ENCODE measurements around the gene PHLDA3. TPM values are rescaled to one million over a fixed set of nuclear protein-coding genes. Genes with fewer than 3 reads are reported as not detected.
"Not testable (repeated sequence)": the region's sequence is repeated elsewhere in the genome, so short reads cannot be mapped to it uniquely, and the experiment has no call there.

Gene PHLDA3
- total and polyA plus RNA-seq, 4 donors = 14.4 to 82.7 (median 49.0) TPM

DNA sequence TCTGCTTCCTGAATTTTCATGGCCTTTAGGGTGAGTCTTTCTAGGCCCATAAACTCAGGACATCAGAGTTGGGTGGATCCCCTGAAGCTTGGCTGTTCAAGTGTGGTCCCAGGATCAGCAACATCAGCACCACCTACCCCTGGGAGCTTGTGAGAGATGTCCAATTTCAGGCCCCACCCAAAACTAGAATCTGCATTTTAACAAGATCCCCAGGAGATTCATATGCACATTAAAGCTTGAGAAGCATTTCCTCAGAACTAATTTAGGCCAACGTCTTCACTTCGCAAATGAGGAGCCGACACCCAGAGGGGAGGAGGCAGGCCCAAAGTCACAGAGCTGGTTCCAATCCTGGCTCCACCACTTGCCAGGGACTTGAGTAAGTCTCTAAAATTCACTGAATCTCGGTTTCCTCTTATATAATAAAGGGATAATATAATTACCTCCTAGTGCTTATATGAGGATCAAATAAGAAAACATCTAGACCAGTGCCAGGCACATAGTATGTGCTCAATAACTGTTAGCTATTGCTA lies 10.3 kb upstream of the PHLDA3 start:
- Histone ChIP-seq H3K36me3 (ENCODE audit: control insufficient read depth, insufficient read depth, low read length) (peaks cover 13% of the 10 kb centered on the region), H3K27ac (ENCODE audit: low read depth, low read length) (no peak overlapping the region), H3K9me3 (ENCODE audit: control insufficient read depth, insufficient read depth, low read length) (no peaks in the 10 kb centered on the region), H3K4me3 (ENCODE audit: low read depth, low read length) (no peak overlapping the region), H3K27me3 (ENCODE audit: control insufficient read depth, insufficient read depth, low read length) (peaks cover 28% of the 10 kb centered on the region), H3K4me1 (ENCODE audit: control insufficient read depth, insufficient read depth, low read length) (peaks cover 30% of the 10 kb centered on the region)
- WGBS (ENCODE audit: insufficient coverage) = 80% methylated on average over 1 of the region's 4 CpGs
- DNase-seq (ENCODE audit: low read depth in 4 of 6, low spot score in 6 of 6) = no peak

DNA sequence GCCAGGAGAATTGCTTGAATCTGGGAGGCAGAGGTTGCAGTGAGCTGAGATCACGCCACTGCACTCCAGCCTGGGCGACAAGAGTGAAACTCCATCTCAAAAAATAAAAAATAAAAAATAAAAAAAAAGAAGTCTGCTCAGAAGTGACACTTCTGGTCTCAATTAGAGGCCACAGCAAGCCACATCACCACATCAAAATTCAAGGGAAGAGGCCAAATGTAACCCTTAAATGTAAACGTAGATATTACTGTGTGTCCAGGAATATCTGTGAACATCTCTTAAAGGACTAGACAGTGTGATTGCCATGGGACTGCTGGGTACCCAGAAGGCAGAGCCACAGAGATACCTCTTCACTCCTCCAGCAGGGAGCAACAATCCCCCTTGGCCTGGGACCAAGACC lies 9.7 kb upstream of the PHLDA3 start:
- not testable (repeated sequence) for H3K9me3 ChIP-seq (ENCODE audit: control insufficient read depth, insufficient read depth, low read length); H3K27ac ChIP-seq (ENCODE audit: low read depth, low read length); H3K36me3 ChIP-seq (ENCODE audit: control insufficient read depth, insufficient read depth, low read length); H3K4me3 ChIP-seq (ENCODE audit: low read depth, low read length); DNase-seq (ENCODE audit: low read depth in 4 of 6, low spot score in 6 of 6)
- no CpG with 5 or more reads among the region's 3 CpGs for WGBS (ENCODE audit: insufficient coverage)
- peaks cover 30% of the 10 kb centered on the region for H3K4me1 ChIP-seq (ENCODE audit: control insufficient read depth, insufficient read depth, low read length)
- peaks cover 28% of the 10 kb centered on the region for H3K27me3 ChIP-seq (ENCODE audit: control insufficient read depth, insufficient read depth, low read length)

- Histone ChIP-seq H3K36me3 (ENCODE audit: control insufficient read depth, insufficient read depth, low read length) (no peaks in the 10 kb centered on the region), H3K27ac (ENCODE audit: low read depth, low read length) (no peak overlapping the region)
- no peak for DNase-seq (ENCODE audit: low read depth in 4 of 6, low spot score in 6 of 6)
These were observed 7.8 kb upstream of the PHLDA3 start for GRCh38 chr1:201476670-201477344.

DNA sequence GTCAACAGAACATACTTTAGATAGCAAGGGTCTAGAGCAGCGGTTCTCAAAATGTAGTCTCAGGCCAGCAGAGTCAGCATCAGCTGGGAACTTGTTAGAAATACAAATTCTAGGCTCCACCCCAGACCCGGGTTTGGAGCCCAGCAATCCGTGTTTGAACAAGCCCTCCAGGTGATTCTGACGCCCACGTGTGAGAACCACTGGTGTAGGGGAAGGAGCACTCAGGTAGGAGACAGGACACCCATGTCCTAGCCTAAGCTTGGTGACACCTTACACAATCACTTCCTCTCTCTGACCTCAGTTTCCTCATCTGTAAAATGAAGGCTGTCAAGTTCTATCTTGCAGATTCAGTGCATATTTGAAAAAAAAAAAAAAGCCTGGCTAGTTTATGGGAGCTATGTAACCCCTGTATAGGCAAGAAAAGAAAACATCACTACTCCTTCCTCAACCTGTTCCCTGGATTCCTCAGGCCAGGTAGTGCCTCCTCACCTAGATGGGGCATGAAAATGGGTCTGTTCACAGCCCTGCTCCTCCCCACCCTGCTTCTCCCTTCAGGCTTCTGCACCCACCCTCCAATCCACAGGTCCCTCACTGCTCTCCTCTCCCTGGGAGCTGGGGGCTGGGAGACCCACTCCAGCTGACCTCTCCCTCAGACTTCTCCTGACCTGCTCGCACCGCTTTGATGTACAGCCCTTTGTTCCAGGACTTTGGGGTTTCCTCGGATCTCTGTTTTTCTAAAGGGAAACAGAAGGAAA lies 7.1 kb upstream of the PHLDA3 start:
- Histone ChIP-seq H3K27me3 (ENCODE audit: control insufficient read depth, insufficient read depth, low read length) (peaks cover 17% of the 10 kb centered on the region), H3K27ac (ENCODE audit: low read depth, low read length) (no peak overlapping the region), H3K4me1 (ENCODE audit: control insufficient read depth, insufficient read depth, low read length) (peaks cover 11% of the 10 kb centered on the region), H3K36me3 (ENCODE audit: control insufficient read depth, insufficient read depth, low read length) (no peaks in the 10 kb centered on the region), H3K4me3 (ENCODE audit: low read depth, low read length) (no peak overlapping the region), H3K9me3 (ENCODE audit: control insufficient read depth, insufficient read depth, low read length) (no peaks in the 10 kb centered on the region)
- no peak for DNase-seq (ENCODE audit: low read depth in 4 of 6, low spot score in 6 of 6)
- WGBS (ENCODE audit: insufficient coverage) = 76% methylated on average over 6 of the region's 8 CpGs

More at GRCh38 chr1:201476670-201477344, 7.8 kb upstream of the PHLDA3 start:
- Histone ChIP-seq H3K4me3 (ENCODE audit: low read depth, low read length) (no peak overlapping the region), H3K9me3 (ENCODE audit: control insufficient read depth, insufficient read depth, low read length) (no peaks in the 10 kb centered on the region), H3K27me3 (ENCODE audit: control insufficient read depth, insufficient read depth, low read length) (peaks cover 24% of the 10 kb centered on the region), H3K4me1 (ENCODE audit: control insufficient read depth, insufficient read depth, low read length) (peaks cover 18% of the 10 kb centered on the region)
- 75% methylated on average over 5 of the region's 6 CpGs for WGBS (ENCODE audit: insufficient coverage)

DNA sequence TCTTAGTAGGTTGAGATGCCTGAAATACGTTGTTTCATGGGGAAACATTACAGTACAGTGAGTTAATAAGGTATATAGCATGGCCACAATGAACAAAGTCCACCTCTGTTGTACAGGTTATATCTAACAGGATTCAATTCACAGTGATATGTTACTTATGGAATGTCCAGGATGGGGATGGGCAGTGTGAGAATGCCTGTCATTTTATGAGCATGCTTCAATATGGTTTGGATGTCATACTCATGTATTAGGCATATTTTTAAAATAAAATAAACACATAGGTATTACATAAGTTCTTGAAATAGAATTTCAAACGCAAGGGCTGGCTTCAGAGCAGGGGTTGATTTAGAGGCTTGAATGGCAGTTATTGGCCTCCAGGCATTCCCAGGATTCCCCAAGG lies 6.1 kb upstream of the PHLDA3 start:
- Histone ChIP-seq H3K9me3 (ENCODE audit: control insufficient read depth, insufficient read depth, low read length) (no peaks in the 10 kb centered on the region), H3K4me3 (ENCODE audit: low read depth, low read length) (no peak overlapping the region), H3K27ac (ENCODE audit: low read depth, low read length) (no peak overlapping the region), H3K4me1 (ENCODE audit: control insufficient read depth, insufficient read depth, low read length) (peaks cover 2% of the 10 kb centered on the region), H3K27me3 (ENCODE audit: control insufficient read depth, insufficient read depth, low read length) (peaks cover 8% of the 10 kb centered on the region), H3K36me3 (ENCODE audit: control insufficient read depth, insufficient read depth, low read length) (no peaks in the 10 kb centered on the region)
- WGBS (ENCODE audit: insufficient coverage) = 83% methylated on average over 1 of the region's 2 CpGs
- DNase-seq (ENCODE audit: low read depth in 4 of 6, low spot score in 6 of 6) = no peak

- Histone ChIP-seq H3K27ac (ENCODE audit: low read depth, low read length) (no peak overlapping the region), H3K4me1 (ENCODE audit: control insufficient read depth, insufficient read depth, low read length) (peaks cover 10% of the 10 kb centered on the region), H3K4me3 (ENCODE audit: low read depth, low read length) (no peak overlapping the region), H3K27me3 (ENCODE audit: control insufficient read depth, insufficient read depth, low read length) (peaks cover 2% of the 10 kb centered on the region), H3K36me3 (ENCODE audit: control insufficient read depth, insufficient read depth, low read length) (no peaks in the 10 kb centered on the region), H3K9me3 (ENCODE audit: control insufficient read depth, insufficient read depth, low read length) (no peaks in the 10 kb centered on the region)
- 89% methylated on average over 1 of the region's 2 CpGs for WGBS (ENCODE audit: insufficient coverage)
- no peak for DNase-seq (ENCODE audit: low read depth in 4 of 6, low spot score in 6 of 6)
These were observed 4.3 kb upstream of the PHLDA3 start for GRCh38 chr1:201473296-201473695.

DNA sequence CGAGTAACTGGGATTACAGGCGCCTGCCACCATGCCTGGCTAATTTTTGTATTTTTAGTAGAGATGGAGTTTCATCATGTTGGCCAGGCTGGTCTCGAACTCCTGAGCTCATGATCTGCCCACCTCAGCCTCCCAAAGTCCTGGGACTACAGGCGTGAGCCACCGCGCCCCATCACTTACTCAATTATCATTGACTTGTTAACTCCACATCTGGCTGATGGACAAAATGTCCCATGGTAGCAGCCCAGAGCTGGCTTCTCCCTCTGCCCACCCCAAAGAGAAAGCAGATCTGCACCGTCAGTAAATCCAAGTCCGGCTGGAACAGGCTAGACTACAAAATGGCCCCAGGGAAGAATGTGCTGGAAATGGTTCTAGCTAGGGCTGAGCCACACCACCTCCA lies 3.3 kb upstream of the PHLDA3 start:
- not testable (repeated sequence) for DNase-seq (ENCODE audit: low read depth in 4 of 6, low spot score in 6 of 6); H3K9me3 ChIP-seq (ENCODE audit: control insufficient read depth, insufficient read depth, low read length); H3K36me3 ChIP-seq (ENCODE audit: control insufficient read depth, insufficient read depth, low read length); H3K27me3 ChIP-seq (ENCODE audit: control insufficient read depth, insufficient read depth, low read length); H3K27ac ChIP-seq (ENCODE audit: low read depth, low read length); H3K4me3 ChIP-seq (ENCODE audit: low read depth, low read length)
- 96% methylated on average over 5 of the region's 8 CpGs for WGBS (ENCODE audit: insufficient coverage)
- peaks cover 19% of the 10 kb centered on the region for H3K4me1 ChIP-seq (ENCODE audit: control insufficient read depth, insufficient read depth, low read length)

- Histone ChIP-seq H3K27me3 (ENCODE audit: control insufficient read depth, insufficient read depth, low read length) (no peaks in the 10 kb centered on the region), H3K4me3 (ENCODE audit: low read depth, low read length) (no peak overlapping the region), H3K36me3 (ENCODE audit: control insufficient read depth, insufficient read depth, low read length) (peaks cover 5% of the 10 kb centered on the region), H3K27ac (ENCODE audit: low read depth, low read length) (no peak overlapping the region), H3K4me1 (ENCODE audit: control insufficient read depth, insufficient read depth, low read length) (peaks cover 24% of the 10 kb centered on the region), H3K9me3 (ENCODE audit: control insufficient read depth, insufficient read depth, low read length) (no peaks in the 10 kb centered on the region)
- no peak for DNase-seq (ENCODE audit: low read depth in 4 of 6, low spot score in 6 of 6)
- 92% methylated on average over 3 of the region's 3 CpGs for WGBS (ENCODE audit: insufficient coverage)
These were observed 2.8 kb upstream of the PHLDA3 start for GRCh38 chr1:201471772-201472171.

DNA sequence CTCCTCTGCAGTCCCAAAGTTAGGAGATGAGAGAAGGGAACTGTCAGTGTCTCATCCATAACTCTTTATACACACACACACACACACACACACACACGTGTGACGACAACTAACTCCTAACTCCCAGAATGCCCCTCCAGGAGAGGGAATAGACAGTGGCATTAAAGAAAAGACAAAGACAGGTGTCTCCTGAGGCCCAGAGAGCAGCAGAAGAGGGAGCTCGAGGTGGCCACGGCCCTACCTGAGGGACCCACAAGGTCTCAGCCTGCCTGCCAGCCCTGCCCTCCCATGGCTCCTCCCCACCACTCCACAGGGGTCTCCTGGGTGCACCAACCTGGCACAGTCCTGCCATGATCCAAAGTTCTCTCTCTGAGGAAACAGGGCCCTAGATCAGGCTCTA lies 1.6 kb upstream of the PHLDA3 start:
- Histone ChIP-seq H3K27me3 (ENCODE audit: control insufficient read depth, insufficient read depth, low read length) (no peaks in the 10 kb centered on the region), H3K27ac (ENCODE audit: low read depth, low read length) (no peak overlapping the region), H3K9me3 (ENCODE audit: control insufficient read depth, insufficient read depth, low read length) (no peaks in the 10 kb centered on the region), H3K36me3 (ENCODE audit: control insufficient read depth, insufficient read depth, low read length) (peaks cover 13% of the 10 kb centered on the region), H3K4me3 (ENCODE audit: low read depth, low read length) (no peak overlapping the region), H3K4me1 (ENCODE audit: control insufficient read depth, insufficient read depth, low read length) (peaks cover 35% of the 10 kb centered on the region)
- no peak for DNase-seq (ENCODE audit: low read depth in 4 of 6, low spot score in 6 of 6)
- 49% methylated on average over 2 of the region's 4 CpGs for WGBS (ENCODE audit: insufficient coverage)
